Astrocyte of the cerebellum (primary cell): ENCODE results near the gene SLC29A1.
A peak's percentile ranks its signal among the peaks of the same experiment; 100 is the strongest.

Source experiments
- DNase-seq: peaks from one replicate; pipeline ENCODE4 v3.0.0-alpha.2; 2011; ENCODE audit warnings: low read depth
- H3K4me3 ChIP-seq: 2 replicates; pipeline ENCODE4 v1.5.1; 2011; ENCODE audit warnings: mild to moderate bottlenecking, low read depth, low read length, moderate library complexity
- in situ Hi-C: cut with HindIII; loops from 2 replicates; pipeline ENCODE4 v1.10.0; 2017; ENCODE audit warnings: low sequenced_read_pairs
- TF ChIP-seq, protein P1 (sequence below): IDR thresholded peaks from 2 replicates; pipeline ENCODE4 v1.5.1; 2012; ENCODE audit warnings: low read length, low read depth, moderate library complexity, mild to moderate bottlenecking; ENCODE audit errors: missing control alignments

The SLC29A1 gene

DNA sequence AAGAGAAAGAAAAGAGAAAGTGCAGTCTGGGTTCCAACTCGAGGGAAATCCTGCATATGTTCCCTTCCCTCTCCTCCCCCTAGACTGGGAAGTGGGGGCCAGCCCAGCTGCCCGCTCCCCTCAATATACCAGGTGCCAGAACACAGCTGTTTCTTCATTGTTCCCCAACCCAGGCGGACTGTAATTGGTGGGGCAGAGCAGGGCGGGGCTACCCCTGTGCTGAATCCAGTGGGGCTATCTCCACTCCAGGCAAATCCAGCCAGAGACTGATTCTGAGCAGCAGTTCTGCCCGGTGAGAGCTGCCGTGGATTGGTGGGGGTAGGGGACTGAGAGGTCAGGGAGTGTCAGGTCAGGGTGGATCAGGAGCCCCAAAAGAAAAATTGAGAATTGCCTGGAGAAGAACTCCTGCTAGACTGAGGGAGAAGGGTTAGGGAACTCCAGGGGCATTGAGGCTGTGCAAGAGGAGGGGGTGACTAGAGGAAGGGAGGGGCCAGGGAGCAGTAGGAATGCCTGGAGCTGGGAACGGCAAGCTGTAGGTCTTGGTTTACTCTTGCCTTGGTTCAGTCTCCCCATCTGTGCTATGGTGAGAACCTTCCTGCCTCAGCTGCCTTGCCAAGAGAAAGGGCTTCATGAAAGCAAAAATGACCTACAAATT is 6.6 kb upstream of the SLC29A1 start, which contains the start of gene MYMX:
Gene MYMX (plus strand): TSS at position 250 of the 655 bp plus-strand sequence. CDS start 546 bp downstream, outside the sequence.
- TF ChIP-seq, protein P1, sequence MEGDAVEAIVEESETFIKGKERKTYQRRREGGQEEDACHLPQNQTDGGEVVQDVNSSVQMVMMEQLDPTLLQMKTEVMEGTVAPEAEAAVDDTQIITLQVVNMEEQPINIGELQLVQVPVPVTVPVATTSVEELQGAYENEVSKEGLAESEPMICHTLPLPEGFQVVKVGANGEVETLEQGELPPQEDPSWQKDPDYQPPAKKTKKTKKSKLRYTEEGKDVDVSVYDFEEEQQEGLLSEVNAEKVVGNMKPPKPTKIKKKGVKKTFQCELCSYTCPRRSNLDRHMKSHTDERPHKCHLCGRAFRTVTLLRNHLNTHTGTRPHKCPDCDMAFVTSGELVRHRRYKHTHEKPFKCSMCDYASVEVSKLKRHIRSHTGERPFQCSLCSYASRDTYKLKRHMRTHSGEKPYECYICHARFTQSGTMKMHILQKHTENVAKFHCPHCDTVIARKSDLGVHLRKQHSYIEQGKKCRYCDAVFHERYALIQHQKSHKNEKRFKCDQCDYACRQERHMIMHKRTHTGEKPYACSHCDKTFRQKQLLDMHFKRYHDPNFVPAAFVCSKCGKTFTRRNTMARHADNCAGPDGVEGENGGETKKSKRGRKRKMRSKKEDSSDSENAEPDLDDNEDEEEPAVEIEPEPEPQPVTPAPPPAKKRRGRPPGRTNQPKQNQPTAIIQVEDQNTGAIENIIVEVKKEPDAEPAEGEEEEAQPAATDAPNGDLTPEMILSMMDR = no peak
- no peak for DNase-seq
- H3K4me3 ChIP-seq = no peak within 1 kb of the TSS
- in situ Hi-C loops = no loop called here

DNA sequence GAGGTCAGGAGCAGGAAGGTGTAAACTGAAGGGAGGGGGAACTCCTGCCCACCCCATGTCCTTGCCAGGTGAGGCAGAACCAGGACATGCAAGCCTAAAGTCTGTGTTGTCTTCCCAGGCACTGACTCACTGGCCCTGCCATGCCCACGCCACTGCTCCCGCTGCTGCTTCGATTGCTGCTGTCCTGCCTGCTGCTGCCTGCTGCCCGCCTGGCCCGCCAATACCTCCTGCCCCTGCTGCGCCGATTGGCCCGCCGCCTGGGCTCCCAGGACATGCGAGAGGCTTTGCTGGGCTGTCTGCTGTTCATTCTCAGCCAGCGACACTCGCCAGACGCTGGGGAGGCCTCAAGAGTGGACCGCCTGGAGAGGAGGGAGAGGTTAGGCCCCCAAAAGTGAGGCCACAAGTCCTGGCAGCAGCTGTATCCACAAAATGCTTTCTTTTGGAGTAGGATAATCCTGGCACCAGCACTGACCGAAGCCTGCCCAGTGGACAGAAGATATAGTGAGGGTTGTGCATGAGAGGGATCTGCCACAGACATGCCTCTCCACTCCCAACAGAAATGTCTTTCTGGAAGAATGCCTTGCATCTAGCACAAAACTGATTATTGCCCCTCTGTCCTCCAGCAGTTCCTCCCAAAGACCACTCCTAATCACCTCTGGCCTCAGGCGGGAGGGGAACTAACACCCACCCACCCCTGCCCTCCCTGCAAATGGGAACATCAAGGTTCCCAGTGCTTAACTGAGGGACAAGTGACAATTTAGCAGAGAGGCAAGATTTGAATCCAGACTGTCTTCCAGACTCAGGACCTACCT is 5.9 kb upstream of the SLC29A1 start:
- in situ Hi-C loops = no loop called here
- DNase-seq = no peak
- TF ChIP-seq, protein P1 = no peak
- H3K4me3 ChIP-seq = no peak overlapping the region

DNA sequence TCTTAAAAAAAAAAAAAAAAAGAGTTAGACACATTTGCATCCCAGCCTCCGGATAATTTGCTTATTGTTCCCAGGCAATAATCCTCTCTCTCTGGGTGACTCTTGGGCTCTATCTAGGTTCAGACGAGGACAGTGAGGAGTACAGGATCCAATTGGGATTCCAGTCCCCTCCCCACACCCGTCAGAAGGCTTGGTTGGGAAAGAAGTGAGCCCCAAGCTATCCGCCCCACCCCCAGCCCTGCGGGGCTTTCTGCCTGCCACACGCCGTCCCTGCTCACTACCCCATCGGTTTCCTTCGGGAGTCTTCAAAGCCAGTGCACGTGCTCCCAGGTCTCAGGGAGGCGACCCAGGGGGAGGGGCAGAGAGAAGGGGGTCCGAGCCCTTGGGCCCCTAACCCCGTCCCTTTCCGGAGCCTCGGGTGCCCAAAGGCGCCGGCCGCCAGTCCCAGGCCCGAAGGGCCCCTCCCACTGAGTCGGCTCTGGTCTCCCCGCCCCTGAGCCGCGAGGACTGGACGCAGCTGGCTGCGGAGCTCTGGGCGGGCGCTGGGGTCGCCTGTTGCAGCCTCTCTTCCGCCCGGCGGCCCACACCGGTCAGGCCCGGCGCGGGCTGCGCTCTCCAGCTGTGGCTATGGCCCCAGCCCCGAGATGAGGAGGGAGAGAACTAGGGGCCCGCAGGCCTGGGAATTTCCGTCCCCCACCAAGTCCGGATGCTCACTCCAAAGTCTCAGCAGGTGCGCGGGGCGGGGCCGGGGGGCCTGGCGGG is 4.2 kb upstream of the SLC29A1 start:
- in situ Hi-C loops = no loop called here
- H3K4me3 ChIP-seq = peak overlapping the region; percentile 20
- TF ChIP-seq, protein P1 = no peak
- DNase-seq = no peak

DNA sequence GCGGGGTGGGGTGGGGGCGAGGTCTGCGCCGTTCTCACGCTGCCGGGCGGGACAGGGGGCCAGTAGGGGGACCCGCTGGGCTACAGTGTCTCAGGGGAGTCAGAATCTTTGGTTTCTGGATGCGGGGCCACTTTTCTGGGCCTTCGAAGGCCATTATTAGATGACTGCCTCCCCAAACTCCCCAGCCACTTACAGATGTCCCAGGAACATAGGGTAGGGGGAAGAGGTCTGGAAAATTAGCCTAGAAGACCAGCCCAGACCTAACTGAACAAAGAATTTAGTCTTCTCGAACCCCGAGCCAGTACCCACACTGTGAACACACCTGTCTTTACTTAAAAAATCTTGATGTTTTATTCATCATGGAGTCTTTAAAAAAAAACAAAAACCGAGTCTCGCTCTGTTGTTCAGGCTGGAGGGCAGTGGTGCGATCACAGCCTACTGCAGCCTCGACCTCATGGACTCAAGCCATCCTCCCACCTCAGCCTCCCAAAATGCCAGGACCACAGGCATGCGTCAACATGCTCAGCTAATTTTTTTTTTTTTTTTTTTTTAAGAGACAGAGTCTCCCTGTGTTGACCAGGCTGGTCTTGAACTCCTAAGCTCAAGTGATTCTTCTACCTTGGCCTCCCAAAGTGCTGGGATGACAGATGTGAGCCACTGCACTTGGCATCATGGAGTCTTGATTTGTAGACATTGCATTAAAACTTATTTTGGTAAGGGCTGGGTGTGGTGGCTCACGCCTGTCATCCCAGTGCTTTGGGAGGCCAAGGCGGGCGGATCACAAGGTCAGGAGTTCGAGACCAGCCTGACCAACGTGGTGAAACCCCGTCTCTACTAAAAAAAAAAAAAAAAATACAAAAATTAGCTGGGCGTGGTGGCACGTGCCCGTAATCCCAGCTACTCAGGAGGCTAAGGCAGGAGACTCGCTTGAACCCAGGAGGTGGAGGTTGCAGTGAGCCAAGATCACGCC is 3.3 kb upstream of the SLC29A1 start:
- TF ChIP-seq, protein P1 = no peak
- no peak overlapping the region for H3K4me3 ChIP-seq
- in situ Hi-C loops = no loop called here

DNA sequence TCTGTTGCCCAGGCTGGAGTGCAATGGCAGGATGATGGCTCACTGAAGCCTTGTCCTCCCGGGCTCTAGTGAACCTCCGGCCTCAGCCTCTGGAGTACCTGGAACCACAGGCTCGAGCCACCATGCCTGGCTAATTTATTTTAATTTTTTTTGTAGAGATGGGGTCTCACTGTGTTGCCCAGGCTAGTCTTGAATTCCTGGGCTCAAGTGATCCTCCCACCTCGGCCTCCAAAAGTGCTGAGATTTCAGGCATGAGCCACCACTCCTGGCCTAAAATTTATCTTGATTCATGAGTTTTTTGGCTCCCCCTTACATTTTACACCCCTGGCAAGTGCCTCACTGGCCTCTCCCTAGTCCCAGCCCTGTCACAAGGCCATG is 2.5 kb upstream of the SLC29A1 start:
- DNase-seq = no peak
- H3K4me3 ChIP-seq = no peak overlapping the region
- in situ Hi-C loops = no loop called here
- TF ChIP-seq, protein P1 = no peak

More for the DNA sequence above, 3.3 kb upstream of the SLC29A1 start:
- no peak for DNase-seq
